ENCODE data around the gene DPYSL4. TPM values are rescaled to one million over a fixed set of nuclear protein-coding genes. Genes with fewer than 3 reads are reported as not detected.

DPYSL4 gene
- total and polyA plus RNA-seq, 2 of the 13 experiments (the other 11 are each of a cell fraction or from before 2014, with no cell fraction given): 0.84 to 1.2 TPM

DNA sequence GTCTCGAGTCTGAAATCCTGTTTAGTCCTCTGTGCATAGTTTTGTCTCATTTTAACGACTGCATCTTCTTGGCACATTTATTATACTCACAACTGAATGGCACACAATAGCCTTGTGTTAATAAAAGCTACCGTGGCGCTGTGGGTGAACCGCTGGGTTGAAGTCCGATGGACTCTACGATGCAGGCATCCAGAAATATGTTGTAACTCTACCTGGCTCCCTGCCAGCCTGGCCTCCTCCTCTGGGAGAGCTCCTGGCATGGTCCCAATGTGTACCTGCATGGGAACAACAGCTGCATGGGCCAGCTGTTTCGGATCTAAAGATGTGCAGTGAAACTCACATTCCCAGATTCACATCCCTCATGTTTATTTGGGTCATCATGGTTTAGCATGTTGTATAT is 3.7 kb upstream of the DPYSL4 start (continued):
- TF ChIP-seq TAF15 (IDR thresholded peaks at IDR 0.05; ENCODE audit: low read depth, low read length, poor library complexity, severe bottlenecking): no peak
- TF ChIP-seq, protein P1, sequence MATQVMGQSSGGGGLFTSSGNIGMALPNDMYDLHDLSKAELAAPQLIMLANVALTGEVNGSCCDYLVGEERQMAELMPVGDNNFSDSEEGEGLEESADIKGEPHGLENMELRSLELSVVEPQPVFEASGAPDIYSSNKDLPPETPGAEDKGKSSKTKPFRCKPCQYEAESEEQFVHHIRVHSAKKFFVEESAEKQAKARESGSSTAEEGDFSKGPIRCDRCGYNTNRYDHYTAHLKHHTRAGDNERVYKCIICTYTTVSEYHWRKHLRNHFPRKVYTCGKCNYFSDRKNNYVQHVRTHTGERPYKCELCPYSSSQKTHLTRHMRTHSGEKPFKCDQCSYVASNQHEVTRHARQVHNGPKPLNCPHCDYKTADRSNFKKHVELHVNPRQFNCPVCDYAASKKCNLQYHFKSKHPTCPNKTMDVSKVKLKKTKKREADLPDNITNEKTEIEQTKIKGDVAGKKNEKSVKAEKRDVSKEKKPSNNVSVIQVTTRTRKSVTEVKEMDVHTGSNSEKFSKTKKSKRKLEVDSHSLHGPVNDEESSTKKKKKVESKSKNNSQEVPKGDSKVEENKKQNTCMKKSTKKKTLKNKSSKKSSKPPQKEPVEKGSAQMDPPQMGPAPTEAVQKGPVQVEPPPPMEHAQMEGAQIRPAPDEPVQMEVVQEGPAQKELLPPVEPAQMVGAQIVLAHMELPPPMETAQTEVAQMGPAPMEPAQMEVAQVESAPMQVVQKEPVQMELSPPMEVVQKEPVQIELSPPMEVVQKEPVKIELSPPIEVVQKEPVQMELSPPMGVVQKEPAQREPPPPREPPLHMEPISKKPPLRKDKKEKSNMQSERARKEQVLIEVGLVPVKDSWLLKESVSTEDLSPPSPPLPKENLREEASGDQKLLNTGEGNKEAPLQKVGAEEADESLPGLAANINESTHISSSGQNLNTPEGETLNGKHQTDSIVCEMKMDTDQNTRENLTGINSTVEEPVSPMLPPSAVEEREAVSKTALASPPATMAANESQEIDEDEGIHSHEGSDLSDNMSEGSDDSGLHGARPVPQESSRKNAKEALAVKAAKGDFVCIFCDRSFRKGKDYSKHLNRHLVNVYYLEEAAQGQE (IDR thresholded peaks at IDR 0.05; ENCODE audit: borderline replicate concordance in 1 of 2, low read depth in 1 of 2, low read length in 2 of 2): peak in 1 of 2 experiments; percentile 60; a peak in 3 of 4 replicates
- peak; percentile 87 for TF ChIP-seq LCORL (IDR thresholded peaks at IDR 0.05)
- TF ChIP-seq LCORL (CRISPR knock-in tag; IDR thresholded peaks at IDR 0.05): 0 out of 2 replicates have a peak, but pooled peaks have one; percentile 38
- TF ChIP-seq ZNF546 (CRISPR knock-in tag; conservative IDR thresholded peaks at IDR 0.05): no peak
- no peak for TF ChIP-seq KAT7 (CRISPR knock-in tag; IDR thresholded peaks at IDR 0.05; ENCODE audit: borderline replicate concordance)
- no peak for TF ChIP-seq ZMYM4 (CRISPR knock-in tag; IDR thresholded peaks at IDR 0.05)
- no peak for TF ChIP-seq MEF2D (CRISPR knock-in tag; IDR thresholded peaks at IDR 0.05)
- TF ChIP-seq ZNF484 (CRISPR knock-in tag; IDR thresholded peaks at IDR 0.05; ENCODE audit: borderline replicate concordance, low read depth): no peak
- TF ChIP-seq HCFC1 (IDR thresholded peaks at IDR 0.05; ENCODE audit: low read depth, low read length): no peak
- TF ChIP-seq, protein P2, sequence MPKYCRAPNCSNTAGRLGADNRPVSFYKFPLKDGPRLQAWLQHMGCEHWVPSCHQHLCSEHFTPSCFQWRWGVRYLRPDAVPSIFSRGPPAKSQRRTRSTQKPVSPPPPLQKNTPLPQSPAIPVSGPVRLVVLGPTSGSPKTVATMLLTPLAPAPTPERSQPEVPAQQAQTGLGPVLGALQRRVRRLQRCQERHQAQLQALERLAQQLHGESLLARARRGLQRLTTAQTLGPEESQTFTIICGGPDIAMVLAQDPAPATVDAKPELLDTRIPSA (CRISPR knock-in tag; IDR thresholded peaks at IDR 0.05; ENCODE audit: borderline replicate concordance): no peak
- TF ChIP-seq EED (CRISPR knock-in tag; IDR thresholded peaks at IDR 0.05): no peak
- no peak for TF ChIP-seq KDM5B (CRISPR knock-in tag; IDR thresholded peaks at IDR 0.05; ENCODE audit: borderline replicate concordance)
- TF ChIP-seq ZNF720 (CRISPR knock-in tag; IDR thresholded peaks at IDR 0.05): no peak
- no peak for TF ChIP-seq ZFP62 (CRISPR knock-in tag; IDR thresholded peaks at IDR 0.05)
- TF ChIP-seq NFKB2 (CRISPR knock-in tag; IDR thresholded peaks at IDR 0.05; ENCODE audit: borderline replicate concordance): no peak
- no peak for TF ChIP-seq SMARCE1 (IDR thresholded peaks at IDR 0.05; ENCODE audit: borderline replicate concordance)
- TF ChIP-seq SOX13 (IDR thresholded peaks at IDR 0.05): no peak
- TF ChIP-seq SOX13 (CRISPR knock-in tag; conservative IDR thresholded peaks at IDR 0.05 in 1 of 2, IDR thresholded peaks at IDR 0.05 in 1 of 2): peak in 1 of 2 experiments; percentile 82; a peak in 2 of 4 replicates
- TF ChIP-seq, protein P3, sequence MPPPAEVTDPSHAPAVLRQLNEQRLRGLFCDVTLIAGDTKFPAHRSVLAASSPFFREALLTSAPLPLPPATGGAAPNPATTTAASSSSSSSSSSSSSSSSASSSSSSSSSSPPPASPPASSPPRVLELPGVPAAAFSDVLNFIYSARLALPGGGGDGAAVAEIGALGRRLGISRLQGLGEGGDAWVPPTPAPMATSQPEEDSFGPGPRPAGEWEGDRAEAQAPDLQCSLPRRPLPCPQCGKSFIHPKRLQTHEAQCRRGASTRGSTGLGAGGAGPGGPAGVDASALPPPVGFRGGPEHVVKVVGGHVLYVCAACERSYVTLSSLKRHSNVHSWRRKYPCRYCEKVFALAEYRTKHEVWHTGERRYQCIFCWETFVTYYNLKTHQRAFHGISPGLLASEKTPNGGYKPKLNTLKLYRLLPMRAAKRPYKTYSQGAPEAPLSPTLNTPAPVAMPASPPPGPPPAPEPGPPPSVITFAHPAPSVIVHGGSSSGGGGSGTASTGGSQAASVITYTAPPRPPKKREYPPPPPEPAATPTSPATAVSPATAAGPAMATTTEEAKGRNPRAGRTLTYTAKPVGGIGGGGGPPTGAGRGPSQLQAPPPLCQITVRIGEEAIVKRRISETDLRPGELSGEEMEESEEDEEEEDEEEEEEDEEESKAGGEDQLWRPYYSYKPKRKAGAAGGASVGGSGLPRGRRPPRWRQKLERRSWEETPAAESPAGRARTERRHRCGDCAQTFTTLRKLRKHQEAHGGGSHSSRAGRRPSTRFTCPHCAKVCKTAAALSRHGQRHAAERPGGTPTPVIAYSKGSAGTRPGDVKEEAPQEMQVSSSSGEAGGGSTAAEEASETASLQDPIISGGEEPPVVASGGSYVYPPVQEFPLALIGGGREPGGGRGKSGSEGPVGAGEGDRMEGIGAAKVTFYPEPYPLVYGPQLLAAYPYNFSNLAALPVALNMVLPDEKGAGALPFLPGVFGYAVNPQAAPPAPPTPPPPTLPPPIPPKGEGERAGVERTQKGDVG (CRISPR knock-in tag; IDR thresholded peaks at IDR 0.05; ENCODE audit: borderline replicate concordance): no peak
- no peak for TF ChIP-seq SNAPC2 (CRISPR knock-in tag; IDR thresholded peaks at IDR 0.05)
- no peak for TF ChIP-seq ZNF20 (CRISPR knock-in tag; IDR thresholded peaks at IDR 0.05)
- TF ChIP-seq CBX5 (CRISPR knock-in tag; IDR thresholded peaks at IDR 0.05; ENCODE audit: borderline replicate concordance): 0 out of 2 replicates have a peak, but pooled peaks have one; percentile 63
